ENCODE data around the gene HEYL.

- TF ChIP-seq CTCF (IDR thresholded peaks at IDR 0.05) (no peak), POLR2A (IDR thresholded peaks at IDR 0.05) (no peak), POLR2AphosphoS5 (IDR thresholded peaks at IDR 0.05) (no peak)
Measured at GRCh38 chr1:39663559-39663958, 24.1 kb upstream of the HEYL start.
